Ovary (tissue), 9 donors: ENCODE data around the gene PAQR4. TPM values are rescaled to one million over a fixed set of nuclear protein-coding genes. Genes with fewer than 3 reads are reported as not detected.

Experiments used
- DNase-seq, 5 donors: peaks; one replicate each; pipeline ENCODE4 v3.0.0-alpha.2; 2019 to 2020
- H3K27ac ChIP-seq, 2 donors: fragments of 200-600 bp; one replicate each; pipeline versions ENCODE4 v1.5.1 to v1.8.0; 2019 to 2022
- H3K27me3 ChIP-seq: fragments of 200-600 bp; one replicate; pipeline ENCODE4 v1.8.0; 2022
- H3K36me3 ChIP-seq: fragments of 200-600 bp; sonication (generic); one replicate; pipeline ENCODE4 v1.5.1; 2019
- H3K4me1 ChIP-seq: one replicate; pipeline ENCODE4 v1.8.1; 2013; ENCODE audit warnings: mild to moderate bottlenecking, moderate library complexity; ENCODE audit not compliant: insufficient read depth
- H3K4me3 ChIP-seq: fragments of 200-600 bp; sonication (generic); one replicate; pipeline ENCODE4 v1.5.1; 2017
- H3K9me3 ChIP-seq, 2 donors: fragments of 200-600 bp in 1 of 2; sonication (generic) in 1 of 2; one replicate each; pipeline versions ENCODE4 v1.5.1 to v1.8.1; 2013 to 2019; ENCODE audit warnings: mild to moderate bottlenecking in 1 of 2, moderate library complexity in 1 of 2
- CTCF ChIP-seq, 3 donors: fragments of 450-650 bp in 2 of 3; fragments of 200-600 bp in 1 of 3; IDR thresholded peaks; one replicate each; pipeline versions ENCODE4 v1.5.1 to v1.8.0; 2016 to 2022; ENCODE audit warnings: antibody characterized with exemption in 3 of 3, mild to moderate bottlenecking in 1 of 3
- EP300 ChIP-seq: sonication (generic); formaldehyde crosslinking; IDR thresholded peaks from one replicate; pipeline ENCODE4 v1.6.1; 2017; ENCODE audit warnings: antibody characterized with exemption
- POLR2A ChIP-seq: fragments of 450-650 bp; IDR thresholded peaks from one replicate; pipeline ENCODE4 v1.6.1; 2017; ENCODE audit warnings: antibody characterized with exemption, mild to moderate bottlenecking, moderate library complexity
- WGBS, 3 donors: extraction: QIAGEN DNeasy Blood & Tissue Kit in 1 of 3; methylation state at CpG; one replicate each; pipeline versions ENCODE4 v1.1.5 to v1.1.7; 2013 to 2017; 5-methylcytosine and 5-hydroxymethylcytosine counted together
- intact Hi-C, 4 donors: fragments of 100-400 bp; cut with DNase I; formaldehyde crosslinking; loops; one replicate each; pipeline versions ENCODE4 v1.11.0 to v1.15.1; 2022 to 2023
- polyA plus RNA-seq, 2 donors: library from polyadenylated mRNA; stranded (reverse); fragments of 200-250 nt in 1 of 2; fragments of 350-450 nt in 1 of 2; fragmentation: Illumina TruSeq in 1 of 2; extraction: RNeasy Lipid Tissue Mini Kit (QIAGEN cat#74804) in 1 of 2; gene quantifications; one replicate each; pipeline ENCODE4 v1.2.3, GENCODE V29; 2013 to 2014
- total RNA-seq, 7 donors: library from RNA; depleted of rRNA in 2 of 7; stranded (reverse); fragments of >200 nt in 2 of 7; fragmentation: NEBNext Ultra II Directional in 3 of 7; extraction: Animal tissue kit (Norgen Biotek cat#: 25700) in 3 of 7; gene quantifications; one replicate each; pipeline versions ENCODE4 v1.1.0 to v1.2.4, GENCODE V29; 2016 to 2023
- donor health status: DM: no; HTN: no; CAD: no; lungs with moderate emphysema.
- donor health status: DM: no; HTN: no; CAD: no.
- donor health status: Bipolar disorder and iron deficiency.
- donor health status: DM: yes; HTN: yes; CAD: no.
- donor health status: DM: no; HTN: no; CAD: no.
- donor health status: DM: yes; HTN: yes; CAD: no.

The PAQR4 gene
- total and polyA plus RNA-seq, 9 donors, result 0.30 to 5.7 (median 1.5) TPM

- peaks cover 16% of the 10 kb centered on the region for H3K27me3 ChIP-seq
- DNase-seq, result peak in 1 of 5 donors; percentile 13
- WGBS, 3 donors, result 50 to 52% (median 51%) methylated on average over 37 to 39 of the region's 39 CpGs
- no peak overlapping the region for H3K27ac ChIP-seq
- peaks cover 13% of the 10 kb centered on the region for H3K4me1 ChIP-seq
- intact Hi-C loops, result no loop called here
- H3K9me3 ChIP-seq, result no peaks in the 10 kb centered on the region
- no peak overlapping the region for H3K4me3 ChIP-seq
- no peak for TF ChIP-seq CTCF (IDR thresholded peaks at IDR 0.05)
- TF ChIP-seq EP300, result no peak
- no peak for TF ChIP-seq POLR2A
- H3K36me3 ChIP-seq, result no peaks in the 10 kb centered on the region
Measured at GRCh38 chr16:2966043-2966807, 2.9 kb upstream of the PAQR4 start.

- no peak for TF ChIP-seq EP300
- TF ChIP-seq CTCF (IDR thresholded peaks at IDR 0.05), result no peak
- TF ChIP-seq POLR2A, result no peak
- H3K4me1 ChIP-seq, result peaks cover 13% of the 10 kb centered on the region
- intact Hi-C loops, result no loop called here
- peaks cover 16% of the 10 kb centered on the region for H3K27me3 ChIP-seq
- DNase-seq, result peak in 1 of 5 donors; percentile 24
- WGBS, 3 donors, result 2 to 5% methylated on average over 40 to 46 of the region's 46 CpGs; no CpG with 5 or more reads in 1 of the 3 donors
- no peaks in the 10 kb centered on the region for H3K36me3 ChIP-seq
- H3K27ac ChIP-seq, result no peak overlapping the region
- H3K4me3 ChIP-seq, result no peak overlapping the region
- no peaks in the 10 kb centered on the region for H3K9me3 ChIP-seq
Measured at GRCh38 chr16:2966808-2967191, 2.3 kb upstream of the PAQR4 start.

- Histone ChIP-seq H3K36me3 (no peaks in the 10 kb centered on the region), H3K4me1 (peaks cover 13% of the 10 kb centered on the region), H3K27me3 (peaks cover 16% of the 10 kb centered on the region), H3K27ac (no peak overlapping the region), H3K9me3 (no peaks in the 10 kb centered on the region), H3K4me3 (no peak overlapping the region)
- 8 to 25% (median 11%) methylated on average over 17 to 51 of the region's 51 CpGs for WGBS, 3 donors
- peak in 1 of 5 donors; percentile 10 for DNase-seq
- no peak for TF ChIP-seq POLR2A
- TF ChIP-seq CTCF (IDR thresholded peaks at IDR 0.05), result no peak
- TF ChIP-seq EP300, result no peak
- intact Hi-C loops, result no loop called here
Measured at GRCh38 chr16:2967211-2967631, 1.9 kb upstream of the PAQR4 start.

- Histone ChIP-seq H3K9me3 (no peaks in the 10 kb centered on the region), H3K4me1 (peaks cover 13% of the 10 kb centered on the region), H3K4me3 (no peak overlapping the region), H3K27me3 (peaks cover 16% of the 10 kb centered on the region), H3K27ac (no peak overlapping the region), H3K36me3 (no peaks in the 10 kb centered on the region)
- intact Hi-C loops, result no loop called here
- DNase-seq, result peak in 1 of 5 donors; percentile 14
- 49 to 53% (median 49%) methylated on average over 33 of the region's 33 CpGs for WGBS, 3 donors
- TF ChIP-seq EP300 (no peak), POLR2A (no peak), CTCF (IDR thresholded peaks at IDR 0.05) (no peak)
Measured at GRCh38 chr16:2967721-2968161, 1.4 kb upstream of the PAQR4 start.
